ENCODE measurements around the gene CFAP20DC.
"Not testable (repeated sequence)": the region's sequence is repeated elsewhere in the genome, so short reads cannot be mapped to it uniquely, and the experiment has no call there.

CFAP20DC gene

GRCh38 chr3:59016930-59017616, 32.8 kb downstream of the CFAP20DC start:
- DNase-seq = no peak

- DNase-seq = no peak
These were observed 36.2 kb downstream of the CFAP20DC start for GRCh38 chr3:59013611-59014010.

DNA sequence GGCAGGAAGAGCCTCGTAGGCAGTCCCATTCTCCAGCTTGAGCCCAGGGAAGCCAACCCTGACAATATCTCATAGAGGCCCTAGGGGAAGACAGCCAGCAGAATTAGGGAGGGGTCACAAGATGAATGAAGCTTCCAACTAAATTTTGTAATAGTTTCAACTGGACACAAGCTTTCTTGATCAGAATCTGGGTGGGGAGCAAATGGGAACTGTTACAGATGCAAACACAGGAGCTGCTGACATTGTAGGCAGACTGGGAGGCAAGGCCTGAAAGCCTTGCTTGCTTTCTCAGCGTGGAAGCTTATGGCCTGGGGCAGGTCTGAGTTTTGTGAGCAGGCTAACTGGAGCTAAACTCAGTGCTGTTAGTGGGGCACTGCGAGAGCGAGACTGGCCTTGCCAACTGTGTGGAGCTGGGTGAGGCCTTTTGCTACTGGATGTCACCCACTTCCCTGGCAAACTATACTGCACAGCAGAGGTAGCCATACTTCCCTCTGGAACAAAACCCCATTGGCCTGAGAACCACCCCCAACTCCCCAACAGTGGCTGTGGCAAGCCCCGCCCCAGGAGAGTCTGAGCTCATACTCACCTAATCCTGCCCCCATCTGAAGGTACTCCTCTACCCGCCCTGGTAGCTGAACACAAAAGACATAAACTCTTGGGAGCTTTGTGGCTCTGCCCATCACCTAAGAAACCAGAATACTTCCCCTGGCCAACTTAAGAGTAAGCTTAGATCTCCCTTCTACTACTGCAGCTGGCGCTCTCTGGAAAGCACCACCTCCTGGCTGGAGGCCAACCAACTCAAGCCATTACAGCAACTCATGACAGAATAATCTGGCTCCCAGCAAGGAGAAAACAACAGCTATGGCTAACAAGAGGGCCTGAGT, 42.9 kb downstream of the CFAP20DC start:
- no peak for DNase-seq

DNA sequence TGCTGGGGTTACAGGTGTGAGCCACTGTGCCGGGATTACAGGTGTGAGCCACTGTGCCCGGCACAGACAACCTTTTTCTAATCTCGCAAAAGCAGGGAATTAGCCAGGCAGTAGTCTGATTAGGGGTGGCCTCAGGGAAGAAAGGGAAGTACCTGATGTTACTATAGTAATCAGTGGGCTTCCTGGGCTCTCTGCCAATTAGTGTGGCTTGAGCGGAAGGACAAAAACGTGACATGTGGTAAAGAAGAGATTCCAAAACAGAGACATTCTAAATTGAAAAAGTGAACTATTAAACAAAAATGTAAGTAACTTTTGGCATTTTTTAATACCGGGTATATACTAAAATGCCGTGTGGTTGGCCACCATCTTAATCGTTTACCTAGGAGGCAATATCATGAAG, 48.1 kb downstream of the CFAP20DC start:
- DNase-seq = no peak

DNA sequence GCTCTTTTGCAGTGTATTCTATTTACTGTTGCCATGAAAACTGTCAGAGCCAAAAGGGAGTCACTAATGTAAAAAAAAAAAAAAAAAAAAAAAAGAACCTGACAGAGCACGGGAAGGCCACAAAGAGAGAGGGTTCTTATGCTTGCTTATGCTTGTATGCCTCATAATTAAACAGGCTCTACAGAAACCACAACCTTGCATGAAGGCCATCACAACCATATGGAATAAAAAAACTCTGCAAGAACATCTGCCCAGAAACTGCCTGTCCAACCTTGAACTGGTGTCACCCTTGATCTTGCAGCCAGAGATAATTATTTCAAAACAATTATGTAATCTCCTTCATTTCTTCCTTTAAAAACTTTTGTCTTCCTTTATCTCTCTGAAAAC, 50.1 kb downstream of the CFAP20DC start:
- peak; percentile 13 for DNase-seq

- DNase-seq = no peak
These were observed 50.6 kb downstream of the CFAP20DC start for GRCh38 chr3:58999134-58999773.

GRCh38 chr3:58998476-58999117, 51.2 kb downstream of the CFAP20DC start:
- DNase-seq = no peak

DNA sequence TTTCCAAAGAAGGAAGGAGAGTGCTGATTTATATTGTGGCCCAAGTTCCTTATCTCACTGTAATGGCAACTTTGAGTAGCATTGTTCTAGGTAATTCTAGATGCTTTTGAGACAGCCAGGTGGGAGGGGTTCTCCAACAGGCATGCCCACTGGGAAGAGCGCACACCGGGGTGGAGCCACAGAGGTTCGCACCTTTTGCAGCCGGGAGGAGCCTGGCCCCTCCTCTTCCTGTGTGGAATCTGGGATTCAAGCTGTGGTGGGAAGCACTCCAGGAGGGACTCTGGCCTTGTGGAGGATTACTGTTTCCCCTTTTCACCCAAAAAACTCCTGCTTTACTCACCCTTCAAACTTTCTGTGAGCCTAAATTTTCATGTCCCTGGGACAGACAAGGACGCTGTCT, 53.1 kb downstream of the CFAP20DC start:
- no peak for DNase-seq

- DNase-seq = peak; percentile 34
These were observed 55.0 kb downstream of the CFAP20DC start for GRCh38 chr3:58994746-58995330.

GRCh38 chr3:58993547-58993946, 56.3 kb downstream of the CFAP20DC start:
- DNase-seq = no peak

GRCh38 chr3:58991623-58992022, 58.2 kb downstream of the CFAP20DC start:
- no peak for DNase-seq

DNA sequence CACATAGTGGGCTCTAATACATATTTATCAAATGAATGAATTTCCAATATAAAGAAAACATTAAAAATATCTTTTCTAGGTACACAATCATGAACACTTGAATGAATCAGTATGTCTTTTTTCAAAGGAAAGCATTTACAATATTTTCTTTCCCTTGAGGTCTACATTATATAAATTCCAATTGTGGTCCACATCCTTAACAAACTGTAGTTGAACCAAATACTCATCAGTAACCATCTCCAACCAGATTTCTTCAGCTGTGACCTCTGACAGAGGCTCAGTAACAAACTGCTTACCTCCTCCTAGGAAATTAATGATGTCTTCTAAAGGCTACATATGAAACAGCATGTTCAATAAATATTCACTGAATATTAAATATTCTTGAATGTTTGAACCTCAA, 58.8 kb downstream of the CFAP20DC start:
- no peak for DNase-seq

DNA sequence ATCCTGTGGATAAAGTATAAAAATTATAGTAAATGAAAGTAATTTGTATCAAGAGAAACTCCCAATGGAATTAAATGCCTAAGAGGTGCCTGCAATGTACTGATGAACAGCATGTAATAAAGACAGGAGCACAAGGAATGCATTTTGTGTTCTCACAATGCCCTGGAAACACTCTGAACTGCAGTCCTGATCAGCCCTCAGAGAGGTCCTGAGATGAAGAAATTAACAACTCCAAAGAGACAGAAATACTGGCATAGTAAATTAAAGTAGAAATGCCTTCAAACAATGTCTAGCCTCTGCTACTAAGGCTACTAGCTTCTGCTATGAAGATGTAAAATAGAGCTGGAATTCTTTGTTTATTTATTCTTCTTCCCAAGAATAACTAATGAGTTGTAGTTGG, 59.9 kb downstream of the CFAP20DC start:
- no peak for DNase-seq

DNA sequence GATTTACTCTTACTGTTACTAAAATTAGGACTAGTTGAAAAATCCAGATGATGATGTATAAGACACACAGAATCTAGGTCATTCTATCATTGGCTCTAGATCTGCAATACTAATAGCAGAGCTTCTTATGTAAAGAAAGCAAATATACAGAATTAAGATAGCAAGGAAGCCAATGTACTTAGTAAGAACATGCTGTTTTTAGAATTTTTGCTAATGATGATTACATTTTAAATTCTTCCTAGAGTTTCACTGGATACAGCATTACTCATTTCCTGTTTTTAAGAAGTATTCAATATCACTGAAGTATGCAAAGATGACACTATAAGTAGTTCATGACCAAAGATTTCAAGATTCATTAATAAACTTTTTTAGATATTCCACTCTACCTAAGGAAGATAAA, 60.7 kb downstream of the CFAP20DC start:
- DNase-seq = no peak

DNA sequence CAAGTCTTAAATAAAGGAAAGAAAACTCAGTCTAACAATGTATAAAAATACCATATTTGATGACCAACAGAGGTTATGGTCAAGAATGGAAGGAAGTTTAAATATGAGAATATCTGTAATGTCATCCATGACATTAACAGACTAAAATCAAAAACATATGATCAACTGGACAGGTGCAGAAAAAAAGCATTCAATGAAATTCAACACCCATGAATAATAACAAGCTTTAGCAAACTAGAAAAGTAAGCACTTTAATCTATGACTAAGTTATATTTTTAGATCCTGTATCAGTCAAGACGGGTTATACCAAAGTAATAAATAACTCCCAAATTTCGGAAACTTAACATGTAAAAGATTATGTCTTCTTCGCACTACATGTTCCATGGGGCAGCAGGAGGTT, 61.8 kb downstream of the CFAP20DC start:
- DNase-seq = no peak

DNA sequence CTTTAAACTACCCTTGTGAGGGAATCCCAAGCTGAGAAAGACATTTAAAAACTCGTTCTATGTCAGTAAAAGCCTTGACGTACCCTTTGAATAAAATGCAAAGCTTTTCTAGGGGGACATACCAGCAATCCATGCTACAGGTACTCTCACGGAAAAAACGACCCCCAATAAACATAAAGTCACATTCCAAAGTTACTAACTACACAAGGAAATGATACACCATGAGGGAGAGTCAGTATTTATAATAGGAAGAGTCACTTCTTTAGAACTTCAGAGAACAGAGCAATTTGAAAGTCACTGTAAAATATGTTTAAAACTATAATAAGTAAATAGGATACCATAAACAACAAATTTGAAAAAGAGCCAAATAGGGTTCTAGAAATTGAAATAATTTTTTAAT, 63.2 kb downstream of the CFAP20DC start:
- DNase-seq = no peak

- no peak for DNase-seq
These were observed 70.0 kb downstream of the CFAP20DC start for GRCh38 chr3:58979840-58980239.

DNA sequence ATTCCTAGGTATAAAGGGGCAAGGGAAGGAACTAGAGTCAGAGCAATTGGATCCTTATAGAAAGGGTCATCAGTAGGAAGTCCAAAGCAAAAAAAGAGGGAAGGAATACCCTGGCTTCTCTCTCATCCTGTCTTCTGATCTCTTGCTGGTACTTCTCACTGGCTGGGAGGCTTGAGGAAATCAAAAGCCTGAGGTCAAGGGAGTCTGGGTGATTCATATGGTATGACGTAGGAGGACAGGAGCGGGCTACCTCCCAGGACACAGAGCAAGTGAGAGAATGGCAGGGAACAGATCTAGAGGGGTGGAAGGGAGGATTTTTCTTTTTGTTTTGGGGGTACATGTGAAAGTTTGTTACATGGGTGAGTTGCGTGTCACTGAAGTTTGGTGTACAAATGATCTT, 76.0 kb downstream of the CFAP20DC start:
- no peak for DNase-seq

DNA sequence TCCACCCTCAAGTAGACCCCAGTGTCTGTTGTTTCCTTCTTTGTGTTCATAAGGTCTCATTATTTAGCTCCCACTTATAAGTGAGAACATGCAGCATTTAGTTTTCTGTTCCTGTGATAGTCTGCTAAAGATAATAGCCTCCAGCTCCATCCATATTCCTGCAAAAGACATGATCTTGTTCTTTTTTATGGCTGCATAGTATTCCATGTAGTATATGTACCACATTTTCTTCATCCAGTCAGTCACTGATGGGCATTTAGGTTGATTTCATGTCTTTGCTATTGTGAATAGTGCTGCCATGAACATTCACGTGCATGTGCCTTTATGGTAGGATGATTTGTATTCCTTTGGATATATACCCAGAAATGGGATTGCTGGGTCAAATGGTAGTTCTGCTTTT, 82.0 kb downstream of the CFAP20DC start:
- not testable (repeated sequence) for DNase-seq

GRCh38 chr3:58965865-58966264, 84.0 kb downstream of the CFAP20DC start:
- no peak for DNase-seq

GRCh38 chr3:58963928-58964503, 85.8 kb downstream of the CFAP20DC start:
- no peak for DNase-seq

- DNase-seq = no peak
These were observed 87.0 kb downstream of the CFAP20DC start for GRCh38 chr3:58962816-58963215.

Measured in NCI-H1694 (cell line).